ENCODE measurements around the gene TAF7. TPM values are rescaled to one million over a fixed set of nuclear protein-coding genes. Genes with fewer than 3 reads are reported as not detected.

Gene TAF7, protein sequence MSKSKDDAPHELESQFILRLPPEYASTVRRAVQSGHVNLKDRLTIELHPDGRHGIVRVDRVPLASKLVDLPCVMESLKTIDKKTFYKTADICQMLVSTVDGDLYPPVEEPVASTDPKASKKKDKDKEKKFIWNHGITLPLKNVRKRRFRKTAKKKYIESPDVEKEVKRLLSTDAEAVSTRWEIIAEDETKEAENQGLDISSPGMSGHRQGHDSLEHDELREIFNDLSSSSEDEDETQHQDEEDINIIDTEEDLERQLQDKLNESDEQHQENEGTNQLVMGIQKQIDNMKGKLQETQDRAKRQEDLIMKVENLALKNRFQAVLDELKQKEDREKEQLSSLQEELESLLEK
- 25.2 and 60.1 TPM in 2 replicates for total RNA-seq (2011; cell fraction: chromatin; rRNA removed; ENCODE audit: low replicate concordance)
- 27.7 and 29.0 TPM in 2 replicates for total RNA-seq (2011; cell fraction: nucleolus; rRNA removed)
- 36.0 and 41.8 TPM in 2 replicates for total RNA-seq (2011; cell fraction: nucleoplasm; rRNA removed)
- total RNA-seq (2014; rRNA removed) (70.6 and 72.2 TPM in 2 replicates), total RNA-seq (2014; rRNA removed; fragmentation: Illumina TruSeq; extraction: Trizol) (92.0 and 105 TPM in 2 replicates), total RNA-seq (2015; rRNA removed; fragmentation: Illumina TruSeq; extraction: Trizol) (63.1 and 66.0 TPM in 2 replicates), total RNA-seq (2021) (71.2 and 73.3 TPM in 2 replicates), polyA plus RNA-seq (2011; rRNA removed) (60.5 and 116 TPM in 2 replicates), polyA plus RNA-seq (2014; fragmentation: Illumina TruSeq; extraction: Trizol) (88.5 and 93.5 TPM in 2 replicates), polyA plus RNA-seq (2014; fragmentation: Nextera tagmentation; extraction: Ambion mirVana) (10 to 100 TPM; 51.6 to 68.8 TPM), polyA plus RNA-seq (2014; rRNA removed) (105 and 109 TPM in 2 replicates), polyA minus RNA-seq (2011; rRNA and poly(A)+ RNA removed) (52.0 and 74.5 TPM in 2 replicates), Bru-seq, nascent RNA (percentile 98 among the genes with signal in this experiment), BruChase-seq, experiment 1, labeled RNA remaining after a 2-hour chase (percentile 99 among the genes with signal in this experiment), BruChase-seq, experiment 2, labeled RNA remaining after a 6-hour chase (percentile 100 among the genes with signal in this experiment)
- polyA plus RNA-seq (2011; cell fraction: cytosol; rRNA removed) = 23.0 and 26.7 TPM in 2 replicates
- polyA plus RNA-seq (2011; cell fraction: nucleus; rRNA removed) = 36.5 and 40.7 TPM in 2 replicates
- polyA plus RNA-seq (2012) = 70.1 and 96.3 TPM in 2 replicates
- polyA minus RNA-seq (2011; cell fraction: cytosol; rRNA and poly(A)+ RNA removed) = 16.0 and 23.4 TPM in 2 replicates
- polyA minus RNA-seq (2011; cell fraction: nucleus; rRNA and poly(A)+ RNA removed) = 18.3 and 26.0 TPM in 2 replicates
- long read RNA-seq, experiment 1, transcript TAF7-201 (1 exons, 2,334 nt) = major isoform, 526 of 530 reads
- long read RNA-seq, experiment 1, partial matches to known transcripts = 0 of 530 reads
- long read RNA-seq, experiment 1, other reads (novel, unspliced or antisense) = 3 of 530 reads
- long read RNA-seq, experiment 2, transcript TAF7-201 (1 exons, 2,334 nt) = major isoform, 103 of 103 reads
- long read RNA-seq, experiment 2, partial matches to known transcripts = 0 of 103 reads
- long read RNA-seq, experiment 2, other reads (novel, unspliced or antisense) = 0 of 103 reads
- long read RNA-seq, experiment 3, transcript TAF7-201 (1 exons, 2,334 nt) = major isoform, 120 of 121 reads
- long read RNA-seq, experiment 3, partial matches to known transcripts = 0 of 121 reads
- long read RNA-seq, experiment 3, other reads (novel, unspliced or antisense) = 1 of 121 reads

DNA sequence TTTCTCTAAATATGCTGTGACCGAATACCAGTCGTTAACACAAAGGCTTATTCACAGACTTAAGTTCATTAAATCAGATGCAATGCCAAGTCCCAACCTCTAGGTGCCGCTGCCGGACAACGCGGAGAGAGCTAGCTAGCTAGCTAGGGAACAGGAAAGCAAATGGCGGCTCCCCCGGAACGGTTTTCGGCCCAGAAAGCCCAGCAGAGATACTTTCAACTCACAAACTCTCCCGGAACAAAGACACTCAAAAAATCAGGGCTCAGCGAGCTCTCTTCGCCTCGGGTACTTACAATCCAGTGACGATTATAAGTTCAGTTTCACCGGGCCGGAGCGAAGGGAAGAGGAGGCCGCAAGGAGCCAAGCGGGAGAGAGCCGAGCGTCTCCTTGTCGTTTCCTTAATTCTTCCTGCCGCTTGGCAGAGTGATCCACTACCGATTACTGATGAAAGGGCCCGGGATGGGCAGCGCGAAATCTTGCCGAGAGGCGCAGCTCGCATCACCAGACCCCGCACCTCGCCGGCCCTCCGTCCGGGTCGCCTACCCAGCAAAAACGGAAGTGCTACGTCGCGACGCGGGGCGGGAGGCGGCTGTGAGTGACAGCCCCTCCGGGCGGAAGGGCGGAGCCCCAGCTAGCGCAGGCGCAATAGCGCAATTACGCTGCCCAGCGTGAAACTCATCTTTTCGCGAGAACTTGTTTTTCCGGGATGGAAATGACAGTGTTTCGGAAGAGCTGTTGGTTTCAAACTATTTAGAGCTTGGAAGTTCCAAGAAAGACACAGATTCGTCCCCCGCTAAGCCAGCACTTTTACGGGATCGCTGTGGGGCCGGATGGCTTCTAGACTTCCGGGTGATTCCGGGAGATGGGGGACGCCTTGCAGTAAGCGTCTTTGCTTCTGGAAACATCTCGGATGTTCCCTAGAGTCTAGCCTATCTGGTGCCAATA, at the start of gene TAF7:
Gene TAF7, minus strand, starts transcription at position 560 of the 945 bp plus-strand sequence. CDS start 740 bp downstream, outside the sequence.
- FAIRE-seq (peak; percentile 93), ATAC-seq (peak; percentile 98), DNase-seq (ENCODE audit: extremely low read depth in 1 of 4, low spot score in 3 of 4) (peak; percentile 95 to 98 (median 96))
- in situ Hi-C loops (cut with MboI) (no loop called here), intact Hi-C loops (cut with micrococcal nuclease) (loop anchor here (10.0 kb wide), 1 partner anchor 106 kb away; the partner anchor contains the start of gene PCDHB13)
- under 1% methylated on average over 65 of the region's 67 CpGs for WGBS (ENCODE audit: insufficient coverage, low coverage, missing lambda C conversion rate)
- Histone ChIP-seq H3K9me3 (replicated peaks; ENCODE audit: control insufficient read depth, insufficient read depth, low read depth, low read length) (peaks cover 22% of the 10 kb centered on the region), H3K9ac (ENCODE audit: insufficient read depth in 1 of 2, low read depth in 2 of 2, low read length in 2 of 2) (peak within 1 kb of the TSS; percentile 92 to 93), H3K36me3 (ENCODE audit: control insufficient read depth, insufficient read depth, low read length) (peaks cover 26% of the 10 kb centered on the region), H2AFZ (ENCODE audit: low read depth, low read length) (peak within 1 kb of the TSS; percentile 94), H3K27me3 (ENCODE audit: control insufficient read depth in 2 of 2, insufficient read depth in 2 of 2, low read length in 2 of 2) (no peaks in the 10 kb centered on the region), H3K4me1 (replicated peaks in 1 of 2; ENCODE audit: control insufficient read depth in 2 of 2, insufficient read depth in 2 of 2, low read length in 2 of 2) (peaks cover 0 to 9% of the 10 kb centered on the region in 2 experiments; a peak in 1 of 5 replicates), H3K79me2 (ENCODE audit: control insufficient read depth, insufficient read depth, low read length) (peaks cover 29% of the 10 kb centered on the region), H3K4me3 (peak within 1 kb of the TSS; percentile 70), H3K9me1 (ENCODE audit: control insufficient read depth, insufficient read depth, low read length) (no peaks in the 10 kb centered on the region), H3K27ac (ENCODE audit: extremely low read depth, low read depth, low read length) (peak within 1 kb of the TSS; percentile 92), H3K4me2 (ENCODE audit: insufficient read depth, low read length) (peak within 1 kb of the TSS; percentile 85), H4K20me1 (replicated peaks; ENCODE audit: control insufficient read depth, insufficient read depth, low read length) (no peaks in the 10 kb centered on the region)
- BruUV-seq (replicated peaks) = TSS peak; percentile 69
- CTCF ChIA-PET (ENCODE audit: low intra/inter-chr PET ratio) = interaction anchor here (0.6 to 1.6 kb wide), 6 partner anchors 239 to 293 kb away, joined by 3 to 5 read pairs (median 3); no protein-coding TSS in a partner anchor
- POLR2A ChIA-PET = interaction anchor here (0.7 to 1.9 kb wide), 16 partner anchors 8 to 692 kb away, joined by 3 to 14 read pairs (median 5); partner anchors contain the start of genes GNPDA1, PCDHB15, PCDHGA1 and PCDHGB3
- TF ChIP-seq YY1 (IDR thresholded peaks at IDR 0.05; ENCODE audit: borderline replicate concordance in 1 of 3, control insufficient read depth in 1 of 3, extremely low read depth in 1 of 3, insufficient read depth in 3 of 3, insufficient read length in 1 of 3, insufficient replicate concordance in 2 of 3, low read depth in 1 of 3, low read length in 2 of 3) = peak; percentile 73 to 96 (median 92)
- TF ChIP-seq, protein P1, sequence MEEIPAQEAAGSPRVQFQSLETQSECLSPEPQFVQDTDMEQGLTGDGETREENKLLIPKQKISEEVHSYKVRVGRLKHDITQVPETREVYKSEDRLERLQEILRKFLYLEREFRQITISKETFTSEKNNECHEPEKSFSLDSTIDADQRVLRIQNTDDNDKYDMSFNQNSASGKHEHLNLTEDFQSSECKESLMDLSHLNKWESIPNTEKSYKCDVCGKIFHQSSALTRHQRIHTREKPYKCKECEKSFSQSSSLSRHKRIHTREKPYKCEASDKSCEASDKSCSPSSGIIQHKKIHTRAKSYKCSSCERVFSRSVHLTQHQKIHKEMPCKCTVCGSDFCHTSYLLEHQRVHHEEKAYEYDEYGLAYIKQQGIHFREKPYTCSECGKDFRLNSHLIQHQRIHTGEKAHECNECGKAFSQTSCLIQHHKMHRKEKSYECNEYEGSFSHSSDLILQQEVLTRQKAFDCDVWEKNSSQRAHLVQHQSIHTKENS (CRISPR knock-in tag; IDR thresholded peaks at IDR 0.05) = no peak
- TF ChIP-seq, protein P2, sequence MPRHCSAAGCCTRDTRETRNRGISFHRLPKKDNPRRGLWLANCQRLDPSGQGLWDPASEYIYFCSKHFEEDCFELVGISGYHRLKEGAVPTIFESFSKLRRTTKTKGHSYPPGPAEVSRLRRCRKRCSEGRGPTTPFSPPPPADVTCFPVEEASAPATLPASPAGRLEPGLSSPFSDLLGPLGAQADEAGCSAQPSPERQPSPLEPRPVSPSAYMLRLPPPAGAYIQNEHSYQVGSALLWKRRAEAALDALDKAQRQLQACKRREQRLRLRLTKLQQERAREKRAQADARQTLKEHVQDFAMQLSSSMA (CRISPR knock-in tag; IDR thresholded peaks at IDR 0.05) = no peak
- TF ChIP-seq TEAD1 (CRISPR knock-in tag; IDR thresholded peaks at IDR 0.05) = peak; percentile 51 to 52; a peak in 1 of 4 replicates
- no peak for TF ChIP-seq DACH1 (IDR thresholded peaks at IDR 0.05; ENCODE audit: partially characterized antibody)
